HG03571 (cell line): ENCODE measurements around the gene UGCG.
A peak's percentile ranks its signal among the peaks of the same experiment; 100 is the strongest.
"Not testable (repeated sequence)": the region's sequence is repeated elsewhere in the genome, so short reads cannot be mapped to it uniquely, and the experiment has no call there.

Source experiments
- ATAC-seq: cut with Tn5 transposase; IDR thresholded peaks from one replicate; pipeline ENCODE4 v1.9.1; 2021; ENCODE audit not compliant: unreplicated experiment

UGCG gene

DNA sequence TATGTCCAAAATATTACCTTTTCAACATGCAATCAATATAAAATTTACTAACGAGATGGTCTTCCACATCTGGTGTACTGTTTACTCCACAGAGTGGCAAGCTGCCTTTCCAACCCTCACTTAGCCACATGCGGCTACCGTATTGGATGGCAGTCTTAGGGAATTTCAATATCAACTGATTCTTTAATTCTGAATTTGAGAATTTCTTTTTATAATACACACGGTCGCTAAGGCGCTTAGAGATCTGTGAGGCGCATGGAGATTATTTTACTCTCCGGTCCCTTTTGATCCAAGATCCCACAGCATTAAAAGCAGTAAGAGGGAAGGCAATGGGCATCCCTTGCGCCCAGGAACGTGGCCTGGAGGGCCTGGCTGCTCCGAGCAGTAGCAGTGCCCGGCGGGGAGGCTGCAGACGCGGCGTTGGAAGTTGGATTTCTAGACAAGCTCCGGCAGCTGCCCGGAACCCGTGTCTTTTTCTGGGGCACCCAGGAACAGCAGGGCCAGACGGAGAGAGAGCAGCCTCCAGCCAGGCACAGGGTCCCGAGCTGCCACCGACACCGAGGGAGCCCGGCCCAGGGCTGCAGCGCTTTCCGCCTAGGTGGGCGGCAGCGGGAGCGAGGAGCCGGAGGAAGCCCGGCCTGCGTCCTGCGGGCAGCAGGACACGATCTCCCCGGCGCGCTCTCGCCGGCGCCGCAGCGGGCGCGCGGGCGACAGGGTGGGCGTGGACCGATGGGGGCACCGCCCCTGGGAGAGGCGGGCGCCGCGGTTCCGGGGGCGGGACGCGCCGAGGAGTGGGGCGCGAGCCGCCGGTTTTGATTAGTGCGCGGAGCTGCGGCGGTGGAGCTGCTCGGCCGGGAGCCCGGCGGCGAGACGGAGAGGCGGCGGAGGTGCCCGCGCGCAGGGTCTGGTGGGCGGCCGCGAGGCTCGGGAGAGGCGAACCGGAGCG is at the start of gene UGCG:
TSS of gene UGCG (plus strand) at position 819 of the 946 bp plus-strand sequence. CDS start 402 bp downstream, outside the sequence.
- peak; percentile 81 for ATAC-seq

DNA sequence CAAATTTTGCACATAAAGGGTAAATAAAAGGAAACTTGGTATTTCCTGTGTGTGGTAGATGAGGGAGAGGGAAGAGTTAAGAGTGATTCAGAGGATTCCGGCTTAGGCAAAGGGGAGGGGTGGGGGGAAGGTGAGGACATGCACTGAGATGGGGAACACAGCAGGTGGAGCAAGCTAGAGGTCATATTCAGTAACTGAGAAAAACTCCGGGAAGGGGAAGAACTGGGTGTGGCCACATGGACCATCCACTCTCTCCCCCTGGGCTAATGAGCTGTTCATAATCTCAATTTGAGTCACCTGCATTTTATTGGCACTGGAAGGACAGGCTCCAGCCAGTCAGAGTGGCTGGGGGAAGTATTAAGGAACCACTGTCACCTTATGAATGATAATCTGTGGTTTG is 45.1 kb upstream of the UGCG start:
- ATAC-seq, result no peak

- no peak for ATAC-seq
These were observed 44.3 kb upstream of the UGCG start for GRCh38 chr9:111852291-111852690.

- ATAC-seq, result no peak
These were observed 43.2 kb upstream of the UGCG start for GRCh38 chr9:111853450-111853827.

DNA sequence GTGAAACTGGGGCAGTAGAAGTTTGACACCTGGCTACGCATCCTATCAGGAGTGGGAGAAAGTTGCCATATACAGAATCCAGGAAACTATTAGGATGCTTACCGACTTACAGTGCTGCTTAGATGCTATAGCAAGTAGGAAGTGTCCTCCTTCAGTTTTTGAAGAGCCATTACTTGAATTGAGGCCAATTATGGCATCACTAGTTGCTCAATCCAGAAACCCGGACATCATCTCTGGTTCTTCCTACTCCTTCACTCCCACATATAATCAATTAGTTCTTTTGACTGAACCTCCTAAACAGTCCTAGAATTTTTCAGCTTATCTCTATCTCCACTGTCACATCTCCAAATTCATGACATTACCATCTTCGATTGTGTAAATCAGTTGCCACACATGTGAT is 41.8 kb upstream of the UGCG start:
- no peak for ATAC-seq

DNA sequence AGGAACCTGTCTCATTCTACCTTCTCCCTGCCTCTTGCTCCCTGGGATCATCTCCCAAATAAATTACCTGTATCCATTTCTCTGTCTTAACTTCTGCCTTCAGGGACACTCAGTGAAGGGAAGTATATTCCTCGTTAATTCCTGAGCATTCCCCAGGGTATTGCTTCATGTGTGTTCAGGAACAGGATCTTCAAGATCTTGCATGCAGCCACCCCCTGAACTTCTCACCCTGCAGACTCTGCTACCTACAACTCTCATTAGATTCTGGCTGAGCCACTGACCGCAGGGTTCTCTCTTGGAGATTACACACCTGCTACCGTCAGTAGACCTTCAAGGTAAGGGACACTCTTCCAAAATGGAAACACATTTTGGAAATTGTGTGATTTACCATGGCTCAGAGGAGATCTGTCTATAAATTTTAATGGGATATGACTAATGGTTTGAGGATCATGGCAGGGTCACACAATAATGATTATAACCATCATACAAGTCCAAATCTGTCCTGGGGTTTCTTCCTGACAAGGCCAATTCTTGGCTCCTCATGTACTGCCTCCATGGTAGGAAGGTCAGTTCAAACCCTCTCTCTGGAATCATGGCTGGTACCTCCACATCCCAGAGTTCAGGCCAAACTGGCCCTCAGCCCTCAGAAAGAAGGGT is 38.9 kb upstream of the UGCG start:
- no peak for ATAC-seq

DNA sequence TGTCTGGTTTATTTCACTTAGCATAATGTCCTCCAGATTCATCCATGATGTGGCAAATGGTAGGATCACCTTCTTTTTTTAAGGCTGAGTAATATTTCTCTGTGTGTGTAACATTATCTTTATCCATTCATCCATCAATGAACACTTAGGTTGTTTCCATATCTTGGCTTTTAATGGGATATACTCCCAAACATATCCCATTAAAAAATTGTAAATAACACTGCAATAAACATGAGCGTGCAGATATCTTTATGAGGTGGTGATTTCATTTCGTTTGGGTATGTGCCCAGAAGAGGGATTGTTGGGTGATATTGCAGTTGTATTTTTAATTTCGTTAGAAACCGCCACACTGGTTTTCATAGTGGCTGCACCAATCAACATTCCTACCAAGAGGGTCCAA is 36.2 kb upstream of the UGCG start:
- ATAC-seq, result no peak

DNA sequence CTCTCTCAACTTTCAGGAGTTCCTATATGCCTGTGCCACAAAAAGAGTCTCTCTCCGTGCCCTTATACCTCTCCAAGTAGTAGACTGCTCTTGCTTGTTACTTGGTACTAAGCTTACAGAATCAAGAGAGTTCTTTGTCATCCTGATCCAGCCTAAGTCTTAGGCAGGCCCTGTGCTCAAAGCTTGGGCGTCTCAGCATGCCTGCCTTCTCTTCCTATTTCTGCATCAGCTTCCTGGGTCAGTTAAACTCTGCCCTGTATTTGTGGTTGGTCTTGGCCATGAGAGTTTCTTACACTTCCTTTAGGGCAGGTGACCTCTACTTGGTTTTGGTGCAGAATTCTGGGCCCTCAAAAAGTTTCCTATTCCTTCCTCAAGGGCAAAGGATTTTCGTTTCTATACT is 33.0 kb upstream of the UGCG start:
- no peak for ATAC-seq

DNA sequence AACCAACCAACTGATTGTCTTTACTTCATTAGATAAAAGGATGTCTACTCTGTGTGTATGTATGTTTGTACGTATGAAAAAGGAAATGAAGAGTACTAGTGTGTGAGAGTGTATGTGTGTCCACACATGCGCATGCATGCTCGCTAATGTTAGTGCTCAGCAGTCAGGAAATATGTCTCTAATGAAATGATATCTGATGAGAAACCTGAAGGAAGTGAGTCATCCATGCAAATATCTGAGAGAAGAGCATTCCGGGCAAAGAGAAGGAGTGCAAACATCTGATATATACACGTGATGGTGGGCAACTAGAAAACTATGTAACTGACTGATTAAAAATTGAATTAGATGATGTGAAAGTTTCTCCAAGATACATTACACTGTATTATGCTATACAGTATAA is 29.6 kb upstream of the UGCG start:
- ATAC-seq, result no peak

DNA sequence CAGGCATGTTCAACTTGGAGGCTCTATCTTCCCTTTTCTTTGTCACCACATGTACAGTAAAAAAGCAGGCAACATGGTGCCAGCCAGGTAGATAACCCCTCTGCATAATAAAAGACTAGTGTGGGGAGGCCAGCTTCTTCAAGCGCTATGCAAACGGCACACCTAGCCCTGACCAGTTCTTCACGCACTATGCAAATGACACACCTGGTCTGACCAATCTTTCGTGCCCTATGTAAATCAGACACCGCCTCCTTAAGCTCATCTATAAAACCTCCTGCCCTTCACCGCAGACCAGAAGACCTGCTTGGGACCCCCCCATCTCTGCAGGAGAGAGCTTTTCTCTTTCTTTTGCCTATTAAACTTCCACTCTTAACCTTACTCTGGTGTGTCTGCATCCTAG is 28.1 kb upstream of the UGCG start:
- ATAC-seq, result no peak

GRCh38 chr9:111870774-111871498 is 25.7 kb upstream of the UGCG start:
- ATAC-seq, result no peak

- ATAC-seq, result no peak
These were observed 25.1 kb upstream of the UGCG start for GRCh38 chr9:111871499-111871855.

DNA sequence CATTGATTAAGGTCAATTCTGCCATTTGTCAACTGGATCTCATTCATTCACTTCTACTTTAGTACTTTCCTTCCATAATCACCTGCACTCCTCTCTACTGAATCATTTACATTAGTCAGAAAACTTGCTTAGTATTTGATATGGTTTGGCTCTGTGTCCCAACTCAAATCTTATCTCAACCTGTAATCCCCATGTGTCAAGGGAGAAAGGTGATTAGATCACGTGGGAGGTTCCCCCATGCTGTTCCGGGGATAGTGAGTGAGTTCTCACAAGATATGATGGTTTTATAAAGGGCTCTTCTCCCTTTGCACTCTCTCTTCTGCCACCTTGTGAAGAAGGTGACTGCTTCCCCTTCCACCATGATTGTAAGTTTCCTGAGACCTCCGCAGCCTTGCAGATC is 23.7 kb upstream of the UGCG start:
- no peak for ATAC-seq

DNA sequence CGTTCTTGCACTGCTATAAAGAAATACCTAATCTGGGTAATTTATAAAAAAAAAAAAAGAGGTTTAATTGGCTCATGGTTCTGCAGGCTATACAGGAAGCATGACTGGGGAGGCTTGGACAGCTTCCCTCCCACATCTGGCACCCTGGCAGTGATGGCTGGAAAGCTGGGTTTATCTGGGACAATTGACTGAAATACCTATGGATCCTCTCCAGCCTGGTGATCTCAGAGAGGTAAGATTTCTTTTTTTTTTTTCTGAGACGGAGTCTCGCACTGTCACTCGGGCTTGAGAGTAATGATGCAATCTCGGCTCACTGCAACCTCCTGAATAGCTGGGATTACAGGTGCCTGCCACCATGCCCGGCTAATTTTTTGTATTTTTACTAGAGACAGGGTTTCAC is 22.7 kb upstream of the UGCG start:
- ATAC-seq, result no peak

GRCh38 chr9:111874500-111874899 is 22.1 kb upstream of the UGCG start:
- ATAC-seq, result no peak

- not testable (repeated sequence) for ATAC-seq
These were observed 21.3 kb upstream of the UGCG start for GRCh38 chr9:111875291-111875690.

DNA sequence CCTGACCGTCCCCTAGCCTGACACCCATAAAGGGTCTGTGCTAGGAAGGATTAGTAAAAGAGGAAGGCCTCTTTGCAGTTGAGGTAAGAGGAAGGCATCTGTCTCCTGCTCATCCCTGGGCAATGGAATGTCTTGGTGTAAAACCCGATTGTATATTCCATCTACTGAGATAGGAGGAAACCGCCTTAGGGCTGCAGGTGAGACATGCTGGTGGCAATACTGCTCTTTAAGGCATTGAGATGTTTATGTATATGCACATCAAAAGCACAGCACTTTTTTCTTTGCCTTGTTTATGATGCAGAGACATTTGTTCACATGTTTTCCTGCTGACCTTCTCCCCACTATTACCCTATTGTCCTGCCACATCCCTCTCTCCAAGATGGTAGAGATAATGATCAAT is 20.9 kb upstream of the UGCG start:
- not testable (repeated sequence) for ATAC-seq

DNA sequence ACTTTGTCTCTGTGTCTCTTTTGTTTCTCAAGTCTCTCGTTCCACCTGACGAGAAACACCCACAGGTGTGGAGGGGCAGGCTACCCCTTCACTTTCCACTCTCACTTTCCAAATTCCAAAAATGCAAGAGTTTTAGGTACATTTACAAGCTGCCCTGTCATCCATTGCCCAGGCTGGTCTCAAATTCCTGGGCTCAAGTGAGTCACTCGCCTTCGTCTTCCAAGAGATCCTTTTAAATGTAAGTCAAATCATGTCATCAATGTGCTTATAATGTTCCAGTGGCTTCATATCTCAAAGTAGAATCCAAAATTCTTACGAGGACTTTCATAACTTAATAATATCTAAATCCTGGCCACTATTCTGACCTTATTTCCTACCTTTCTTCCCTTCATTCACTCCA is 20.4 kb upstream of the UGCG start:
- ATAC-seq, result no peak

GRCh38 chr9:111877420-111877819 is 19.2 kb upstream of the UGCG start:
- no peak for ATAC-seq

DNA sequence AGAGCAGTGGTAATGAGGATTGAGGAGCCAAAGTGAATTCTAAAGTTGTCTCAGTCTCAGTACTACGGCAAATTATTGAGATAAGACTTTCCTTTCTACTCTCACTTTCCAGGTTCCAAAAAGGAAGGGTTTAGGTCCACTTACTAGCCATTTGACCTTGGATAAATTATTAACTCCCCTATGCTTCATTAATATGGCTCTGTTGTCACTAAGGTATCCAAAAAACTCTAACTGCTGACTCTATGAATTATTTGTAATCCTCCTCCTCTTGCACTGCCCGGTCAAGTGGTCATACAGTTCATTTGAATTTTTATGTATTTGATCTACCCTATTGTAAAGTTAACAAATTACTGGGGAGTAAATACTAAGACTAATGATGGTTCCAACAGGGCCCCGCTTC is 17.7 kb upstream of the UGCG start:
- ATAC-seq, result no peak

DNA sequence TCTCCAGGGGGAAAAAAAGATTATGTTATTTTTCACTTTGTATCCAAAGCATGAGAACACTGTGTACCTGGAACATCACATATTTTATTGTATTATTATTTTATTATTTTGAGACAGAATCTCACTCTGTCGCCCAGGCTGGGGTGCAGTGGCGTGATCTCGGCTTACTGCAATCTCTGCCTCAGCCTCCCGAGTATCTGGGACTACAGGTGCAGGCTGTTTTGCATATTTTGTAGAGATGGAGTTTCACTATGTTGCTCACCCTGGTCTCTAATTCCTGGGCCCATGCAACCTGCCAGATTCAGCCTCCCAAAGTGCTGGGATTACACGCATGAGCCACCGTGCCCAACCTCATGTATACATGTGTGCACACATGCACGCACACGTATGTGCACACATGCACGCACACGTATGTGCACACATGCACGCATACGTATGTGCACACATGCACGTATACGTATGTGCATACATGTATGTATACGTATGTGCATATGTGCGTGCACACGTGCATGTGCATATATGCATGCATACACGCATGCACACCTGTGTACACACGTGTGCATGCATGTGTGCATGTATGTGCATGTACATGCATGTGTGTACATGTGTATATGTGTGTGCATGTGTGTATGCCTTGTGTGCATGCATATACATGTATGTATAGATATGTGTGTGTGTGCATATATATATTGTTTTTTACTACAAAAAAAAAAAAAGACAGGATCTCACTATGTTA is 9.5 kb upstream of the UGCG start:
- no peak for ATAC-seq
